NCI-H510A (cell line): ENCODE measurements around the gene FOXN3.

ENCODE experiments used
- DNase-seq: peaks from one replicate; lab custom pipeline; 2025; lab: John Stamatoyannopoulos, UW

The FOXN3 gene

GRCh38 chr14:89359477-89360222 is 57.4 kb downstream of the FOXN3 start:
- no peak for DNase-seq

GRCh38 chr14:89357655-89358297 is 59.3 kb downstream of the FOXN3 start:
- no peak for DNase-seq

DNA sequence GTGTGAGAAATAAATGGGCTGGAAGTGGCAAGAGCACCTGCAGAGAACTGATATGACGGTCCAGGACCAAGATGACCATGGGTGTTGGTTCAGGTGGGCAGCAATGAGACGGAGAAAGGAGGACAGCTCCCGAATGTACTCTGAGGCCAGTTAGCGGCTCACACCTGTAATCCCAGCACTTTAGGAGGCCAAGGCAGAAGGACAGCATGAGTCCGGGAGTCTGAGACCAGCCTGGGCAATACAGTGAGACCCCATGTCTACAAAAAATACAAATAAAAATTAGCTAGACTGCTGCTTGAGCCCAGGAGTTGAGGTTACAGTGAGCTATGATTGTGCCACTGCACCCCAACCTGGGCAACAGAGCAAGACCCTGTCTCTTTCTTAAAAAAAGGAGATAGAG is 60.1 kb downstream of the FOXN3 start:
- DNase-seq = no peak

- no peak for DNase-seq
Observed at GRCh38 chr14:89356496-89356895, 60.5 kb downstream of the FOXN3 start.

DNA sequence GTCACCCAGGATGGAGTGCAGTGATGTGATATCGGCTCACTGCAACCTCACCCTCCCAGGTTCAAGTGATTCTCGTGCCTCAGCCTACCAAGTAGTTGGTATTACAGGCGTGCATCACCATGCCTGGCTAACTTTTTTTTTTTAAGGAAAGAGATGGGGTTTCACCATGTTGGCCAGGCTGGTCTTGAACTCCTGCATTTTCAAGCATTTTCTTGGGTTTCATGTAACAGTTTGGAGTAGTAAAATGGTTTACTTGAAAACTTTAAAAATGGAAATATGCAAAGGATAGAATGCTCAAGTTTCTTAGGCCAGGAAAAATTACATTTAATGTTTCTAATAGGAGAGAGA is 63.3 kb downstream of the FOXN3 start:
- DNase-seq = no peak

GRCh38 chr14:89352976-89353765 is 63.9 kb downstream of the FOXN3 start:
- no peak for DNase-seq

DNA sequence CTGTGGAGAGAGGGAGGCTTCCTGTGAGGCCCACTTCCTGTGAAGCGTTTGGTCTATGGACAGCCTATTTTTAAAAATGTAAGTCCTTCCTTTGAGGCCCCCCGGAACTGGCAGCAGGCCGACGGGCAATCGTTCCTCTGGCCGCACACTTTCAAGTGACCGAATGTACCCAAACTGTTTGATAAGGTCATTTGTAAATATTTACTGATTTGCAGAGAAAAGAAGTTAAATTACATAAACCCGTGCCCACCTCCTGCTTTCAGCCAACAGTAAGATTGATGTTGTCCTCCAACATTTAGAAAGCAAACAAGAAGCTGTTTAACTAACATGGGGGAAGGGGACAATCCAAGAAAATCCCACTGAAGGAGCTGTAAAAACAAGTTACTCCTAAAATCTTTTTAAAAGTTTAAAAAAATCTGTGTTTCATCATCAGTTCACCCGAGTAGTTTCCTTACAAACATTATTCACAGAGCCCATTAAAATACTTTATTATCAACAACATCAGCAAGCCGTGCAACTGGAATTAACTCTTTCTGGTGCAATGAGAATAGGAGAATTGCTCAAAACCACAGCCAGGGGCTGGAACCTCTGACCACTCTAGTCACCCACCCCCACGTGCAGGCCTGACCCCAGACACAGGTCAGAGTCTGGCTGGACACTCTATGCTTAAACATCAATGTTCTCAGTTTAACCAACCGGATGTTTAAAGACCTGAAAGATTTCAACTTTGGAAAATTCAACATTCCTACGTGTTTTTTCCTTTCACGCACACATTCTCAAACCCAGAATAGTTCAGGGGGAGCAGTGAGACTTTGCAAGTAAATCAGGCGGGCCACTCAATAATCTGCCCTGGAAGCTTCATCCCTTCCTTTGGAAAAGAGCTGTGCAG is 65.3 kb downstream of the FOXN3 start:
- no peak for DNase-seq

DNA sequence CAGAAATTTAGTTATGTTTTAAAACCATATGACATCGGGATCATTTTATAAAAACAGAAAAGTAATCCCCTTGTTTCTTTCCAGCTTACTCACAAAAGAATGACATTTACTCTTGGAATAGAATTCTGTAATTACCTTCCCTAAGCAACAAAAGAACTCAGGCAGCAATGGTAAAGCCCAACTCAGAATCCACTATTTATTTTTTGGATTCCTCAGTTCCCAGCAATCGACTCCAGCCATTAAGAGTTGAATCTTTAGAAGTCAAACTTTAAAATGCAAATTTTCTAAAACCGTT is 65.9 kb downstream of the FOXN3 start:
- no peak for DNase-seq

DNA sequence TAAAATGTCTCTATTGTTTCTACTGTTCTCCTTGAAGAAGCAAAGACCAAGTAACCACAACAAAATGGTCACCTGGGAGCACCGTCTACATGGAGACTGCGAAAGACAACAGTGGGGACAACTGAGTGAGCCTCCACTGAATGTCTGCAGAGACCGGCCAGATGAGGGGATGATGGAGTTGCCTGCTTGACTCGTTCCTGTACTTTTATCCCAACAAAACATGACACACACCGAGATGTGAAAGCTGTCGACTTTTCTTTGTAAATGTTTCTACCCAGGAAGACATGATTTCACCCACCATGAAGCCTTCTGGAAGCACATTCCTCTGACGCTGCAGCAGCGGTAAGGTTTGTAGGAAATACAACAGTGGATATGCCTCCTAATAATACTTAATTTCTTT is 66.9 kb downstream of the FOXN3 start:
- no peak for DNase-seq

DNA sequence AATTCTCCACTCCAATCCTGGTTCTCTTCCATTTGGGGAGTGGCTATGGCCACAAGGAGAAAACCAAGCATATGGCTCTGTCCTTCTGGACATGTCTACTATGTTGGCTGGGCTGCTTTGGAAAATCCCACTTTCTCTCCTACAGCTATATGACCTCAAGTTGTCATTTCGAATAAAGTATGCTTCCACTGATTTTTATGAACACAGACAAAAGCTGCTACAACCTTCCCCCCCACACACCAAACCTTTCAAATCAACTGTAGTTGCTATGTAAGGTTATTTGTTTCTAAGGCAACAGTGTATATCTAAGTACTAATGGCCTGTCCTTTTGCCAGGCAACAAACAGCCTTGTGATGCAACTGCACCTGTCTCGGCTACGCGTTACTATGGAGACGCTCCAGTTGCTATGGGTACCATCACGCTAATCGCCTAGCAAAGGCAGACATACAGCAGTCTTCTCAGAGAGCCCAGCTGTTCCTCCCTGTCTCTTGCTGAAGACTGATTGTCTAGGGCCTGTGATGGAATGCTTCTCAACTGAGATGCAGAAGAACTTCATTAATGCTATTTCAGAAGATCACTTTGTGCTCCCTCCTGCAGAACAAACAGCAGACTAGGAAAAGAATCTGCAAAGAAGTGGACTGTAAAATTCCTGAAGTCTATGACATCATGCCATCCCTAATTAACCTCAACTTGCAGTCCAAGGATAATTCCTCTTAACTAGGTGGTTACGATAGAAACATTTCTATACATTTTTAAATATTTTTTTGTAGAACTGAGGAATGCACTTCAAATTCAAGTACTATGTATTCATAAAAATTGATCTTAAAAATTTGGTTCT is 67.6 kb downstream of the FOXN3 start:
- DNase-seq = peak; percentile 90

- no peak for DNase-seq
Observed at GRCh38 chr14:89348722-89349121, 68.3 kb downstream of the FOXN3 start.

DNA sequence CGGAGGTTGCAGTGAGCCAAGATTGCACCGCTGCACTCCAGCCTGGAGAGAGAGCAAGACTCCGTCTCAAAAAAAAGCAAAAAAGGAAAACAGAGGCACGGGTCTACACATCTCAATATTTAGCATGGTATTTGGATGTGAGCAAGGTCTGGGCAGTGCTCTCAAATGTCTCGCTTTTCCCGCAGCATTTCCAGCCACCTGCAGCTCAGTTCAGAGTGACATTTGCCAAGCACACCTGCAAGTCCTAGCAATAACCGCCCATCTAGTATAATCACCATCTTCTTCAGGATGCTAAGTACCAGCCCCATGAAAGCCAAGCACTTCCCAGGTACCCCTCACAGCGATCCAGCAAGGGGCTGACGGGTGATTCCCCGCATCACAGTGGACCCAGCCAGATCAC is 69.1 kb downstream of the FOXN3 start:
- no peak for DNase-seq

DNA sequence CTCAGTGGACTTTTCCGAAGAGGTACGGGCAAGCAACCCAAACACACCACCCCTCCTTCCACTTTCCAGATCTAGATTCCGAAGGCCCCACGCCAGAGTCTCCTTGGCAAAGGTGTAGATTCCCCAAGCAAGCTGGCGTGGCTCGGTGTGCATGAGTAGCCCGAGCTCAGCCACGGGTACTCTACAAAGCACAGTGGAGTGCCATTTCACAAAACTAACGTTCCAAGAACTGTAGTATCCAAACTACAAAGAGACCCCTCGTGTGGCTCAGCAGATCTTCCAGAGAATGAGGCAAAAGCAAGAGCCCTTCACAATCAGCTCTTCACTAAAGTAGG is 72.1 kb downstream of the FOXN3 start:
- DNase-seq = no peak

- DNase-seq = no peak
Observed at GRCh38 chr14:89343356-89343755, 73.7 kb downstream of the FOXN3 start.

GRCh38 chr14:89342049-89342448 is 75.0 kb downstream of the FOXN3 start:
- no peak for DNase-seq

DNA sequence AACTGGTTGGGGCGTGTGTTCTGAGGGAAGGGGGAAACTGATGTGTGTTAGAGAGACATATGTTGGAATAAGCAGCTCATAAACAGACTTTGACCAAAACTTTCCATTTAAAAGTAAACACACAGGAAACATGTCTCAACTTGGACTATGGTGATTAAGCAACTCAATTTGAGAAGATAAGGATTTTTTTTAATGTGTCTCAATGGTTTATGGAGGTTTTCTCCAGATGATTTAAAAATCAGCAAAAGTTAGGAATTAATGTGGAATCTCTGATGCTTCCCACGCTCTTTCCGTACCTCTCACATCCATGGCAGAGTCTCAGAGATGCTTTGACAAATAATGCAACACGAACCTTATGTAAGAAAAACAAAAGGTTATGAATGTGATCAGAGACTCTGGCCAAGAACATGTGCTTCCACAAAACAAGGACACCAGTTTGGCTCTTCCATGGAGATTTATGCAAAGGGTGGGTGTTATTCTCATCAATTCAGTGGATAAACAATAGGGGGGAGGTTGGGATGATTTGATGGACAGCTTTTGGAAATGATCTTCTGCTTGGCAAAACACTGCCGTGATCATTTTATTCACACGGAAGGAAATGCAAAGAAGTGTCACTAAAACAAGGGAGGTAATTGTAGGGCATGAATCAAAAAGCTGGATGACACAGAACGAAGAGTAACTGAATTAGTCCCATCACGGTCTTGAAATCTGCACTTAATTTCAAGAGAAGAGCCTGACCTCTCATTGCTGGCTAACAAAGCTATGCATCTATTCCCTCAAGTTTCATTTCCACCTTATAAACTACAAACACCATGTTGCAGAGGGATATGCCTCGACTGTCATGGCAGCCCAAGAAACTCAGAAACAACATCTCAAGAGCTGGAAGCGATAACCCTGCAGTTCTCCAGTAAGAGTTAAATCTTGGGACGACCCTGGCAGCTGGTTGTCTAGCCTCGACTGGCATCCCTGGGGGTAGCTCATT is 76.5 kb downstream of the FOXN3 start:
- no peak for DNase-seq

GRCh38 chr14:89339579-89339978 is 77.5 kb downstream of the FOXN3 start:
- DNase-seq = no peak

DNA sequence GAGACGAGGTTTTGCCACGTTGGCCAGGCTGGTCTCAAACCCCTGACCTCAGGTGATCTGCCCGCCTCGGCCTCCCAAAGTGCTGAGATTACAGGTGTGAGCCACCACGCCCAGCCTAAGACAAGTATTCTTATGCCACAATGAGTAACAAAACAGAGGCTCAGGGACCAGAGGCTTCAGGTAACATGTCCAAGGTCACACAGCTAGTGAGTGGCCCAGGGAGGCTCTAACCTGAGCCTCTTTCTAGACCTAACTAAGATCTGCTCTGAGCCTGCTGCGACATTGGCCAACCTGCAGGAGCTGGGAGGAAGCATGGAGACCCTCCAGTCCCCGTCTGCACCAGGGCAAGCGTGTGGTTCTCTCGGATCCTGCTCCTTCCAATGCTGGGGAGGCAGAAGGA is 77.9 kb downstream of the FOXN3 start:
- DNase-seq = no peak

- DNase-seq = no peak
Observed at GRCh38 chr14:89336338-89336737, 80.7 kb downstream of the FOXN3 start.

GRCh38 chr14:89332031-89332430 is 85.0 kb downstream of the FOXN3 start:
- no peak for DNase-seq
